SU-DHL-6 (cell line): ENCODE data around the gene NRP2.

Source experiments
- H2AFZ ChIP-seq: fragments of 200-600 bp; sonication (generic); 2 replicates; pipeline ENCODE4 v1.6.1; 2014; ENCODE audit warnings: low read depth, mild to moderate bottlenecking, moderate library complexity, mixed read lengths, antibody characterized with exemption, low read length; ENCODE audit not compliant: severe bottlenecking
- H3F3A ChIP-seq: fragments of 200-600 bp; shearing (Covaris generic); 2 replicates; pipeline ENCODE4 v1.6.0; 2016; ENCODE audit warnings: antibody characterized with exemption, mild to moderate bottlenecking; ENCODE audit not compliant: insufficient read depth
- H3K27ac ChIP-seq: fragments of 200-600 bp; sonication (generic); 2 replicates; pipeline ENCODE4 v1.5.1; 2016; ENCODE audit warnings: low read depth, mild to moderate bottlenecking, low read length, moderate library complexity, mixed read lengths
- H3K27me3 ChIP-seq: fragments of 200-600 bp; sonication (generic), shearing (Covaris generic); 2 replicates; pipeline ENCODE4 v1.6.0; 2014; ENCODE audit warnings: mild to moderate bottlenecking, low read length
- H3K36me3 ChIP-seq: fragments of 200-600 bp; sonication (generic); 2 replicates; pipeline ENCODE4 v1.6.1; 2014; ENCODE audit warnings: mild to moderate bottlenecking, low read length, mixed read lengths
- H3K4me2 ChIP-seq: fragments of 300-600, 200-600 bp; shearing (Covaris generic), sonication (generic); 2 replicates; pipeline ENCODE4 v1.6.0; 2014; ENCODE audit warnings: low read length, low read depth, mild to moderate bottlenecking; ENCODE audit not compliant: poor library complexity, severe bottlenecking
- H3K4me3 ChIP-seq: fragments of 200-600 bp; sonication (generic); 2 replicates; pipeline ENCODE4 v1.5.1; 2014; ENCODE audit warnings: antibody characterized with exemption, low read length, mild to moderate bottlenecking, mixed read lengths; ENCODE audit not compliant: insufficient read depth, poor library complexity, severe bottlenecking
- H3K79me2 ChIP-seq: fragments of 200-600 bp; sonication (generic); 2 replicates; pipeline ENCODE4 v1.6.1; 2014; ENCODE audit warnings: mild to moderate bottlenecking, low read length, moderate library complexity; ENCODE audit not compliant: insufficient read depth
- H3K9ac ChIP-seq: fragments of 200-600 bp; sonication (generic); 2 replicates; pipeline ENCODE4 v1.7.0; 2014; ENCODE audit warnings: mild to moderate bottlenecking, low read length
- H3K9me2 ChIP-seq: fragments of 200-600 bp; sonication (generic); replicated peaks from 2 replicates; pipeline ENCODE4 v1.6.1; 2014; ENCODE audit warnings: low read length; ENCODE audit not compliant: insufficient read depth
- H3K9me3 ChIP-seq: fragments of 200-600 bp; sonication (generic); 2 replicates; pipeline ENCODE4 v1.6.1; 2014; ENCODE audit warnings: low read length, mixed read lengths; ENCODE audit not compliant: insufficient read depth
- H4K20me1 ChIP-seq: fragments of 200-600 bp; sonication (generic); 2 replicates; pipeline ENCODE4 v1.6.1; 2014; ENCODE audit warnings: low read depth, mild to moderate bottlenecking, antibody characterized with exemption, low read length, moderate library complexity, mixed read lengths
- CTCF ChIP-seq: fragments of 200-600 bp; sonication (generic); IDR thresholded peaks from one replicate; pipeline ENCODE4 v1.5.1; 2017; ENCODE audit warnings: antibody characterized with exemption, mild to moderate bottlenecking, low read length, moderate library complexity; ENCODE audit not compliant: insufficient read depth, poor library complexity, severe bottlenecking
- EZH2phosphoT487 ChIP-seq: fragments of 200-600 bp; sonication (generic), shearing (Covaris generic); conservative IDR thresholded peaks from 2 replicates; pipeline ENCODE4 v1.6.1; 2018; ENCODE audit warnings: mild to moderate bottlenecking, antibody characterized with exemption, low read length, moderate library complexity, mixed read lengths

NRP2 gene

GRCh38 chr2:205728366-205728765, 46.1 kb downstream of the NRP2 start:
- Histone ChIP-seq H3K9me3 (no peaks in the 10 kb centered on the region), H3K27me3 (no peaks in the 10 kb centered on the region), H3F3A (no peaks in the 10 kb centered on the region), H3K9me2 (no peaks in the 10 kb centered on the region), H3K79me2 (no peaks in the 10 kb centered on the region), H3K4me3 (no peak overlapping the region), H3K9ac (no peak overlapping the region), H3K27ac (no peak overlapping the region), H3K36me3 (no peaks in the 10 kb centered on the region), H2AFZ (no peak overlapping the region), H4K20me1 (no peaks in the 10 kb centered on the region), H3K4me2 (no peak overlapping the region)
- no peak for TF ChIP-seq CTCF
- no peak for TF ChIP-seq EZH2phosphoT487

- Histone ChIP-seq H3K9ac (no peak overlapping the region), H3F3A (no peaks in the 10 kb centered on the region), H3K9me2 (no peaks in the 10 kb centered on the region), H3K27ac (no peak overlapping the region), H4K20me1 (no peaks in the 10 kb centered on the region), H3K36me3 (no peaks in the 10 kb centered on the region), H3K27me3 (no peaks in the 10 kb centered on the region), H2AFZ (no peak overlapping the region), H3K4me2 (no peak overlapping the region), H3K79me2 (no peaks in the 10 kb centered on the region), H3K4me3 (no peak overlapping the region), H3K9me3 (no peaks in the 10 kb centered on the region)
- TF ChIP-seq EZH2phosphoT487 (no peak), CTCF (no peak)
Measured at GRCh38 chr2:205730191-205730590, 47.9 kb downstream of the NRP2 start.

- Histone ChIP-seq H4K20me1 (no peaks in the 10 kb centered on the region), H3K27ac (no peak overlapping the region), H3K9me3 (no peaks in the 10 kb centered on the region), H2AFZ (no peak overlapping the region), H3K9me2 (no peaks in the 10 kb centered on the region), H3K27me3 (no peaks in the 10 kb centered on the region), H3F3A (no peaks in the 10 kb centered on the region), H3K79me2 (no peaks in the 10 kb centered on the region), H3K9ac (no peak overlapping the region), H3K4me2 (no peak overlapping the region), H3K36me3 (no peaks in the 10 kb centered on the region), H3K4me3 (no peak overlapping the region)
- TF ChIP-seq EZH2phosphoT487 (no peak), CTCF (no peak)
Measured at GRCh38 chr2:205730701-205731582, 48.6 kb downstream of the NRP2 start.
